Neuronal stem cell (in vitro differentiated cells): ENCODE measurements around the gene ZNF133.

ENCODE experiments used
- DNase-seq: peaks from one replicate; pipeline ENCODE4 v3.0.0-alpha.2; 2013; ENCODE audit warnings: low spot score
- H2AFZ ChIP-seq: one replicate; pipeline ENCODE4 v1.6.1; 2013; ENCODE audit warnings: mild to moderate bottlenecking, low read length, inconsistent platforms
- H2AK5ac ChIP-seq: 2 replicates; pipeline ENCODE4 v1.6.1; 2013; ENCODE audit warnings: low read depth, mild to moderate bottlenecking, inconsistent platforms, low read length, moderate library complexity, mixed read lengths
- H2BK120ac ChIP-seq: 2 replicates; pipeline ENCODE4 v1.6.1; 2013; ENCODE audit warnings: low read depth, mild to moderate bottlenecking, inconsistent platforms, low read length, moderate library complexity, mixed read lengths
- H2BK12ac ChIP-seq: one replicate; pipeline ENCODE4 v1.6.1; 2013; ENCODE audit warnings: low read length, inconsistent platforms
- H2BK15ac ChIP-seq: 2 replicates; pipeline ENCODE4 v1.6.1; 2013; ENCODE audit warnings: mild to moderate bottlenecking, low read length, inconsistent platforms, mixed read lengths
- H2BK5ac ChIP-seq: one replicate; pipeline ENCODE4 v1.6.1; 2013; ENCODE audit warnings: inconsistent platforms, mild to moderate bottlenecking, low read length, moderate library complexity
- H3K14ac ChIP-seq: one replicate; pipeline ENCODE4 v1.6.1; 2013; ENCODE audit warnings: low read length, inconsistent platforms
- H3K18ac ChIP-seq: 2 replicates; pipeline ENCODE4 v1.6.1; 2013; ENCODE audit warnings: low read length, inconsistent platforms
- H3K23ac ChIP-seq: 2 replicates; pipeline ENCODE4 v1.6.1; 2013; ENCODE audit warnings: low read depth, mild to moderate bottlenecking, mixed read lengths, low read length, inconsistent platforms; ENCODE audit not compliant: poor library complexity
- H3K27ac ChIP-seq: replicated peaks from 3 replicates; pipeline ENCODE4 v1.5.1; 2013; ENCODE audit warnings: low read length, inconsistent platforms
- H3K27me3 ChIP-seq, 3 experiments: 2 replicates each; pipeline ENCODE4 v1.6.1; 2013; ENCODE audit warnings: low read length in 3 of 3, mild to moderate bottlenecking in 2 of 3, inconsistent platforms in 1 of 3, low read depth in 1 of 3, mixed read lengths in 1 of 3, moderate library complexity in 1 of 3; ENCODE audit not compliant: control insufficient read depth in 3 of 3, insufficient read depth in 3 of 3
- H3K36me3 ChIP-seq, 2 donors: replicated peaks in 1 of 2; 2 replicates each; pipeline ENCODE4 v1.6.1; 2013; ENCODE audit warnings: low read length in 2 of 2; ENCODE audit not compliant: control insufficient read depth in 2 of 2, insufficient read depth in 2 of 2
- H3K4ac ChIP-seq: 2 replicates; pipeline ENCODE4 v1.6.1; 2013; ENCODE audit warnings: inconsistent platforms, mild to moderate bottlenecking, low read length, moderate library complexity
- H3K4me1 ChIP-seq, 2 donors: 1 replicate in 1 of 2; 2 replicates in 1 of 2; pipeline ENCODE4 v1.6.1; 2013; ENCODE audit warnings: low read length in 2 of 2, low read depth in 1 of 2; ENCODE audit not compliant: control insufficient read depth in 2 of 2, insufficient read depth in 1 of 2
- H3K4me2 ChIP-seq: one replicate; pipeline ENCODE4 v1.6.1; 2013; ENCODE audit warnings: mild to moderate bottlenecking, low read length, inconsistent platforms; ENCODE audit not compliant: insufficient read depth, poor library complexity, severe bottlenecking
- H3K4me3 ChIP-seq, 2 donors: 2 replicates each; pipeline ENCODE4 v1.5.1; 2013; ENCODE audit warnings: low read length in 2 of 2, mild to moderate bottlenecking in 2 of 2, inconsistent platforms in 1 of 2, moderate library complexity in 1 of 2
- H3K79me1 ChIP-seq: one replicate; pipeline ENCODE4 v1.6.1; 2013; ENCODE audit warnings: low read depth, mild to moderate bottlenecking, inconsistent platforms, low read length, moderate library complexity
- H3K9ac ChIP-seq: one replicate; pipeline ENCODE4 v1.6.1; 2013; ENCODE audit warnings: mild to moderate bottlenecking, low read depth, low read length, inconsistent platforms; ENCODE audit not compliant: poor library complexity
- H3K9me3 ChIP-seq, 2 donors: replicated peaks in 1 of 2; 2 replicates each; pipeline versions ENCODE3 to v1.6.1; 2013; ENCODE audit warnings: low read length in 2 of 2, mild to moderate bottlenecking in 2 of 2, inconsistent platforms in 1 of 2, low read depth in 1 of 2, mixed read lengths in 1 of 2, moderate library complexity in 1 of 2; ENCODE audit not compliant: control insufficient read depth in 2 of 2, insufficient read depth in 1 of 2
- H4K8ac ChIP-seq: one replicate; pipeline ENCODE4 v1.6.1; 2013; ENCODE audit warnings: low read depth, mild to moderate bottlenecking, inconsistent platforms, low read length, moderate library complexity
- H4K91ac ChIP-seq: one replicate; pipeline ENCODE4 v1.6.1; 2013; ENCODE audit warnings: low read length, low read depth, mild to moderate bottlenecking, inconsistent platforms; ENCODE audit not compliant: poor library complexity
- WGBS, 2 donors: extraction: QIAGEN DNeasy Blood & Tissue Kit; methylation state at CpG; one replicate each; pipeline ENCODE4 v1.1.7; 2013; ENCODE audit warnings: missing lambda C conversion rate in 2 of 2, mixed read lengths in 1 of 2; ENCODE audit not compliant: insufficient read length in 2 of 2, insufficient replicate concordance in 1 of 2; ENCODE audit errors: extremely low coverage in 2 of 2; 5-methylcytosine and 5-hydroxymethylcytosine counted together

Gene ZNF133

GRCh38 chr20:18289306-18289705 lies 979 bp downstream of the ZNF133 start:
- Histone ChIP-seq H3K4ac (no peak overlapping the region), H2BK15ac (no peak overlapping the region), H3K9me3 (peaks cover 1 to 2% of the 10 kb centered on the region in 2 donors), H3K14ac (no peak overlapping the region), H2BK12ac (no peak overlapping the region), H2AFZ (peak overlapping the region; percentile 98), H2AK5ac (no peak overlapping the region), H4K91ac (no peak overlapping the region), H3K4me3 (peak overlapping the region; percentile 68 to 93), H3K23ac (no peak overlapping the region), H3K27me3 (no peaks in the 10 kb centered on the region), H2BK5ac (no peak overlapping the region), H3K27ac (no peak overlapping the region), H4K8ac (no peak overlapping the region), H3K9ac (no peak overlapping the region), H3K4me2 (peak overlapping the region; percentile 78), H3K18ac (no peak overlapping the region), H3K79me1 (no peaks in the 10 kb centered on the region), H3K4me1 (peaks cover 3 to 4% of the 10 kb centered on the region in 2 donors), H3K36me3 (peaks cover 5 to 26% of the 10 kb centered on the region in 2 donors), H2BK120ac (no peak overlapping the region)
- DNase-seq, result no peak
- no CpG with 5 or more reads among the region's 6 CpGs for WGBS, 2 donors

DNA sequence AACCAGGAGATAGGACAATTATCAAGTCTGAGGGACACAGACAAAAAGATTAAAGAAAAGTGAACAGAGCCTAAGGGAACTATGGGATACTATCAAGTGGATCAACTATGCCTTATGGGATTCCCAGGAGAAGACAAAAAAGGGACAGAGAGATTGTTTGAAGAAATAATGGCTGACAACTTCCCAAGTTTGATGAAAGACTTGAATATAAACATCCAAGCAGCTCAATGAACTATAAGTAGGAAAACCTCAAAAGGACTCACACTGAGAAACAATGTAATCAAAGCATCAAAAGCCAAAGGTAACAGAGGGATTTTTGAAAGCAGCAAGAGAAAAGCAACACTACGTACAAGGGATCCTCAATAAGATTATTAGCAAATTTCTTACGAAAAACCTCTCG lies 11.0 kb downstream of the ZNF133 start:
- Histone ChIP-seq H4K91ac (no peak overlapping the region), H3K9ac (no peak overlapping the region), H2AFZ (no peak overlapping the region), H2BK5ac (no peak overlapping the region), H3K27ac (no peak overlapping the region), H3K27me3 (no peaks in the 10 kb centered on the region), H3K4me3 (no peak overlapping the region), H3K36me3 (peaks cover 8 to 34% of the 10 kb centered on the region in 2 donors), H2BK15ac (no peak overlapping the region), H3K4ac (no peak overlapping the region), H3K9me3 (peaks cover 9 to 38% of the 10 kb centered on the region in 2 donors), H3K18ac (no peak overlapping the region), H3K79me1 (no peaks in the 10 kb centered on the region), H3K4me1 (no peaks in the 10 kb centered on the region), H4K8ac (no peak overlapping the region), H3K14ac (no peak overlapping the region), H3K4me2 (no peak overlapping the region), H2BK120ac (no peak overlapping the region), H3K23ac (no peak overlapping the region), H2BK12ac (no peak overlapping the region), H2AK5ac (no peak overlapping the region)
- WGBS, 2 donors, result no CpG with 5 or more reads among the region's 3 CpGs
- DNase-seq, result no peak

DNA sequence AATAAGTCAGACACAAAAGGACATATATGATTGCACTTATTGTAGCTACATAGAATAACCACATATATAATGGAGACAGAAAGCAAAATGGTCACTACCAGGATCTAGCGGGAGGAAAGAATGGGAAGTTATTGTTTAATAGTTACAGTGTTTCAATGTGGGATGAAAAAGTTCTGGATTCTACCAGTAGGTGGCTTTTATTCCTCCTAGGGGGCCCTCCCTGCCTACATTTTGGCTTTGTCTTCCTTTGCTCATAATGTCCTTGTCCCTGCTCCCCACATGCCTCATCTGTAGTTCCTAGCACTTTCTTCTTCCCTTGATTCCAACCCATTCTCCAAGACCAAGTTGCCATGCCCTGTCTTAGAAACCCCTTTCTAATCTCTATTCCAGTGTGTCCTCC lies 16.3 kb downstream of the ZNF133 start:
- no peak overlapping the region for H3K4me2 ChIP-seq
- no peak overlapping the region for H2BK12ac ChIP-seq
- H3K14ac ChIP-seq, result no peak overlapping the region
- no peaks in the 10 kb centered on the region for H3K4me1 ChIP-seq
- no peak overlapping the region for H4K8ac ChIP-seq
- H2BK15ac ChIP-seq, result no peak overlapping the region
- no peak overlapping the region for H2BK5ac ChIP-seq
- no peak overlapping the region for H4K91ac ChIP-seq
- H3K9ac ChIP-seq, result no peak overlapping the region
- no peak for DNase-seq
- no peak overlapping the region for H2AK5ac ChIP-seq
- H3K36me3 ChIP-seq, result peaks cover 9 to 48% of the 10 kb centered on the region in 2 donors
- H3K27ac ChIP-seq, result no peak overlapping the region
- whole genome bisulfite sequencing, 2 donors, result no CpG with 5 or more reads among the region's 1 CpG
- no peak overlapping the region for H3K4me3 ChIP-seq
- H2AFZ ChIP-seq, result no peak overlapping the region
- H3K79me1 ChIP-seq, result no peaks in the 10 kb centered on the region
- H2BK120ac ChIP-seq, result no peak overlapping the region
- no peak overlapping the region for H3K4ac ChIP-seq
- no peak overlapping the region for H3K23ac ChIP-seq
- H3K9me3 ChIP-seq, result peaks cover 0 to 2% of the 10 kb centered on the region in 2 donors
- no peaks in the 10 kb centered on the region for H3K27me3 ChIP-seq
- H3K18ac ChIP-seq, result no peak overlapping the region

GRCh38 chr20:18307301-18307700 lies 19.0 kb downstream of the ZNF133 start:
- Histone ChIP-seq H3K9me3 (peaks cover 0 to 2% of the 10 kb centered on the region in 2 donors), H4K91ac (no peak overlapping the region), H3K79me1 (no peaks in the 10 kb centered on the region), H3K9ac (no peak overlapping the region), H3K18ac (no peak overlapping the region), H3K14ac (no peak overlapping the region), H4K8ac (no peak overlapping the region), H2AFZ (no peak overlapping the region), H3K4me3 (no peak overlapping the region), H3K4me2 (no peak overlapping the region), H2BK12ac (no peak overlapping the region), H3K27ac (no peak overlapping the region), H3K4me1 (no peaks in the 10 kb centered on the region), H3K27me3 (no peaks in the 10 kb centered on the region), H2BK120ac (no peak overlapping the region), H3K4ac (no peak overlapping the region), H3K23ac (no peak overlapping the region), H2AK5ac (no peak overlapping the region), H2BK5ac (no peak overlapping the region), H2BK15ac (no peak overlapping the region), H3K36me3 (peaks cover 9 to 44% of the 10 kb centered on the region in 2 donors)
- no CpG with 5 or more reads among the region's 3 CpGs for WGBS, 2 donors
- DNase-seq, result no peak
